HUES48 (cell line): ENCODE results near the gene PANK3.
"Not testable (repeated sequence)": the region's sequence is repeated elsewhere in the genome, so short reads cannot be mapped to it uniquely, and the experiment has no call there.

Experiments used
- H3K27ac ChIP-seq: one replicate; pipeline ENCODE4 v1.7.0; 2013; ENCODE audit warnings: low read depth, low read length, inconsistent platforms
- H3K27me3 ChIP-seq: 2 replicates; pipeline ENCODE4 v1.6.1; 2013; ENCODE audit warnings: mild to moderate bottlenecking, low read length; ENCODE audit not compliant: control insufficient read depth, insufficient read depth
- H3K36me3 ChIP-seq: 2 replicates; pipeline ENCODE4 v1.6.1; 2013; ENCODE audit warnings: low read length; ENCODE audit not compliant: control insufficient read depth, insufficient read depth
- H3K4me1 ChIP-seq: 2 replicates; pipeline ENCODE4 v1.6.1; 2013; ENCODE audit warnings: mild to moderate bottlenecking, low read length; ENCODE audit not compliant: control insufficient read depth, insufficient read depth
- H3K4me3 ChIP-seq: 2 replicates; pipeline ENCODE4 v1.5.1; 2013; ENCODE audit warnings: mild to moderate bottlenecking, low read depth, low read length
- H3K9ac ChIP-seq: 2 replicates; pipeline ENCODE4 v1.6.1; 2013; ENCODE audit warnings: mild to moderate bottlenecking, low read depth, low read length, moderate library complexity
- H3K9me3 ChIP-seq: 2 replicates; pipeline ENCODE4 v1.6.1; 2013; ENCODE audit warnings: low read length; ENCODE audit not compliant: control insufficient read depth, insufficient read depth

PANK3 gene

DNA sequence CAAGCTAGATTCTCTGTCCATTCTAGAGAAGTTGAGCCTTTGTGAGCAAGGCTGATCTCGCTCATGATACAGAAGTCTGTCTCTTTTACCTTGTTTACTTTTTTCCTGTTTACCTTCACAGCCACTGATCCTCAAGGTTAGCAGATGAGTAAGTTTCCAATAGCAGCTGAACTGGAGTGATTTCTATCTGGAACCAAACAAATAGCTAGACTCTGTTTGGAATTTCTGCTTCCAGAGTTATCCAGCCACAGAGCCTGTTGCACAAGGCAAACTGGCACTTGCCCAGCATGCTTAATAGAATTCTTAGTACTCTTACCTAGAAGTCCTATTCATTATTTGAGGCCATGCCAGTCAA lies 12.8 kb upstream of the PANK3 start:
- no peaks in the 10 kb centered on the region for H3K4me1 ChIP-seq
- H3K27me3 ChIP-seq = peaks cover 5% of the 10 kb centered on the region
- H3K9me3 ChIP-seq = no peaks in the 10 kb centered on the region
- no peak overlapping the region for H3K9ac ChIP-seq
- H3K36me3 ChIP-seq = no peaks in the 10 kb centered on the region
- H3K27ac ChIP-seq = peak overlapping the region; percentile 67
- H3K4me3 ChIP-seq = no peak overlapping the region

DNA sequence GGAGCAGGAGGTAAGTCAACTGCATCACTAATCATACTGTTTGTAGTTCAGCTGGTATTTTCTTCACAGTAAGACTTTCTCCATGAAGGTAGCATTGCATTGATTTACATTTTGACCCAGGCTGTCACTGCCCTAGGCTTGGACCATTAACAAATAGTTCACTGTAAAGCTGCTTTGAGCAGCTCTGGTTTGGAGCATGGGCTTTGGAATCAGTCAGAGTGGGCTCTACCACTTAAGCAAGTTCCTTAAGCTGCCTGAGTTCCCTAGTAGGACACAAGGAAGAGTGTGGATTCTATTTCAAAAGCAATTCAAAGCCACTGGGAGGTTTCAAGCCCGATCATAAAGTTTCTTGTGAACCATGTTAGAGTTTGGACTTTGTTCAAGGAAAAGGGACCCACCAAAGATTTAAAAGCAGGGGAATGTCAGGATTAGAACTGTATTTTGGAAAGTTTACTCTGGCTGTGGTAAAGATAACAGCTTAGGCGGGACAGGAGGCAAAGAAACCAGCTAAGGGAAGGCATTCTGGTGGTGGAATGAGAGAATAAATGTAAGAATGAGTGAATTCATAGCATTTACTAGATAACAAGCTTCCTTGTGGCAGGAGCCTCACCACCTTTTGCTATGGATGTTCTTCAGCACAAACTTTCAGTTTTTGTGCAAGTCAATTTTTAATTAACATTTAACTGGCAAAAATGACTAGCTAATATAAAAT lies 12.3 kb upstream of the PANK3 start:
- Histone ChIP-seq H3K36me3 (no peaks in the 10 kb centered on the region), H3K27me3 (no peaks in the 10 kb centered on the region), H3K4me3 (no peak overlapping the region), H3K9ac (no peak overlapping the region), H3K27ac (peak overlapping the region; percentile 67), H3K4me1 (no peaks in the 10 kb centered on the region), H3K9me3 (no peaks in the 10 kb centered on the region)

DNA sequence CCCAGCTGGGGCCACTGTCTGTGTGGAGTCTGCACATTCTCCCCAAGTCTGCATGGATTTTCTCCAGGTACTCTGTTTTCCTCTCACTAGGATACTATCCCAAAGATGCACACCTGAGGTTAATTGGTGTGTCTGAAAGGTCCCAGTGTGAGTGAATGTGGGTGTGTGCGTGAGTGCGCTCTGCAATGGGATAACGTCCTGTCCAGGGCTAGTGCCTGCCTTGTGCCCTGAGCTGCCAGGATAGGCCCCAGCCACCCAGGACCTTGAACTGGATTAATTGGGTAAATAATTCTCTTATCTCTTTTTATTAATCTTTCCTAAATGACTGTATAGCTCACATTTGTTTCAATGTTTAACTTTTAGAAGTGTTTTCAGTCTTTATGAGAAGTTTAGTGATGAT lies 11.5 kb upstream of the PANK3 start:
- Histone ChIP-seq H3K36me3 (no peaks in the 10 kb centered on the region), H3K27me3 (no peaks in the 10 kb centered on the region), H3K4me3 (no peak overlapping the region), H3K27ac (no peak overlapping the region), H3K4me1 (no peaks in the 10 kb centered on the region), H3K9ac (no peak overlapping the region), H3K9me3 (no peaks in the 10 kb centered on the region)

DNA sequence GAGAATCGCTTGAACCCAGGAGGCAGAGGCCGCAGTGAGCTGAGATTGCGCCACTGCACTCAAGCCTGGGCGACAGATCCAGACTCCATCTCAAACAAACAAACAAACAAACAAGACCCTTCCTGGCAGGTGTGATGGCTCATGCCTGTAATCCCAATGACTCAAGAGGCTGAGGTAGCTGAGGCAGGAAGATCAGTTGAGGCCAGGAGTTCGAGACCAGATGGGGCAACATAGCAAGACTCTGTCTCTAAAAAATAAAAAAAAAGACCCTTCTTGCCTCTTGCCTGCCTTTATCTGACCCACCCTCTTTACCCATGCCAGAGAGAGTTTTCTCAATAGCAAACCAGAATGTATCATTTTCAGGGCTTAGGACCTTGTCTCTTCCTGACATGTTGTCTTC lies 8.8 kb upstream of the PANK3 start:
- no peaks in the 10 kb centered on the region for H3K9me3 ChIP-seq
- no peaks in the 10 kb centered on the region for H3K27me3 ChIP-seq
- no peak overlapping the region for H3K4me3 ChIP-seq
- no peak overlapping the region for H3K27ac ChIP-seq
- no peaks in the 10 kb centered on the region for H3K36me3 ChIP-seq
- no peak overlapping the region for H3K9ac ChIP-seq
- no peaks in the 10 kb centered on the region for H3K4me1 ChIP-seq

DNA sequence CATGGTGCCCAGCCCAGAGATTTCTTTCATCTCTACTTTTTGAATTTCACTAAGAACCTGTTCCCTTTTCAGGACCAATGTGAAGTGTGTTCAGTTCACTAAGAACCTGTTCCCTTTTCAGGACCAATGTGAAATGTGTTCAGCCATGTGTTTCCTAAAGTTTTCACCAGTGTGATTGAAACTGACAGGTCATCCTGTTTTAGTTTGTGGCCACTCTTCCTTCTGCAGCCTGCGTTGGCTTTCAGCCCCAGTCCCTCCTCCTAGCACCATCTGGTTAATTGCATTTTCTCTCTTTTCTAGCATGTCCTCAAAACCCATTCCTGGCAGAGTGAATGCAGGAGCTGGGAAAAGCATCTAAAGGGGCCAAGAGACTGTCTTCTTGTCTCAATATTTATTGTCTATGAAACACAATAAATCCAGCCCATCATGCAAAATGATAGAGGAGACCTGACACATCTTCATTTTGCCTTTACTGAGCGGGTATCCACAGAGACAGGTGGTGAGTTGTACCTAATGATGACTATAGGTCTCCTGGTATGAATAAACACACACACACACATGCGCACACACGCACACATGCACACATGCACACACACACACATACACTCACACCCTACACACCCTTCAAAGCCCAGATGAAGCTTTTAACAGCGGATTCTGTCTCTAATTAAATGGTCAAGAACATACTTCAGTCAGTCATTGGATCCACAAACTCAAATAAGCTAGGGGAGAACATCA lies 6.1 kb upstream of the PANK3 start:
- Histone ChIP-seq H3K4me1 (peaks cover 3% of the 10 kb centered on the region), H3K4me3 (no peak overlapping the region)

DNA sequence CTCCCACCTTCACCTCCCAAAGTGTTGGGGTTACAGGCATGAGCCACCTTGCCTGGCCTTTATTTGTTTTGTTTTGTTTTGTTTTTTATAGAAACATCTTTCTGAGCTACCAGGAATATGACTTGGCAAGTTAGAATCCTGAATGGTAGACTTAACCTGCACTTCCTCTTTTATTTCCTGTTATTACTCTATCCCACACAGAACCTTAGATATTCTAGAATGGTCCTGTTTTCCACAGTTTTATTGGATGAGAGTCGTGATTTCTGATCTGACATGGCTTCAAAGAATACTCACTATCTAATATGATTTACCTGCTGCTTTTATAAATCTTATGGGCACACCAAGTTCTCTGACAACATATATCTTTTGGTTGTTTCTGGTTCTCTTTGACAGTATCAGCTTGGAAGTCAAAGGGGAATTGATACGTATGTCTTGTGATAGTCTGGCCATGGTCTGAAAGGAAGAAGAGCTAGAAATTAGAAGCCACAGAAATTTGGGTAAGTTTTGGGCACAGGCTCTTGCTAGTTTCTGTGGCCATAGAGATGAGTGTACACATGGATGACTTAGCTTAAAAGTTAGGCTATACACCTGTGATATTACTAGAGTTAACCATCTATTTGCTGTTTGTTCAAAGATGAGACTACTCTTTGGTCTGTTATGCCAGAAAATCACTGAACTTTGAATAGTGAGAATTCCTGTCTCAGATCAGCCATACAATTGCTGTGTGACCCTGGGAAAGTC lies 4.7 kb upstream of the PANK3 start:
- no peaks in the 10 kb centered on the region for H3K36me3 ChIP-seq
- H3K4me3 ChIP-seq = no peak overlapping the region
- H3K4me1 ChIP-seq = peaks cover 7% of the 10 kb centered on the region
- no peaks in the 10 kb centered on the region for H3K27me3 ChIP-seq
- H3K9ac ChIP-seq = no peak overlapping the region
- no peak overlapping the region for H3K27ac ChIP-seq
- no peaks in the 10 kb centered on the region for H3K9me3 ChIP-seq

More for the DNA sequence above, 6.1 kb upstream of the PANK3 start:
- no peak overlapping the region for H3K27ac ChIP-seq
- H3K9ac ChIP-seq = no peak overlapping the region
- H3K9me3 ChIP-seq = no peaks in the 10 kb centered on the region
- no peaks in the 10 kb centered on the region for H3K27me3 ChIP-seq
- H3K36me3 ChIP-seq = no peaks in the 10 kb centered on the region

DNA sequence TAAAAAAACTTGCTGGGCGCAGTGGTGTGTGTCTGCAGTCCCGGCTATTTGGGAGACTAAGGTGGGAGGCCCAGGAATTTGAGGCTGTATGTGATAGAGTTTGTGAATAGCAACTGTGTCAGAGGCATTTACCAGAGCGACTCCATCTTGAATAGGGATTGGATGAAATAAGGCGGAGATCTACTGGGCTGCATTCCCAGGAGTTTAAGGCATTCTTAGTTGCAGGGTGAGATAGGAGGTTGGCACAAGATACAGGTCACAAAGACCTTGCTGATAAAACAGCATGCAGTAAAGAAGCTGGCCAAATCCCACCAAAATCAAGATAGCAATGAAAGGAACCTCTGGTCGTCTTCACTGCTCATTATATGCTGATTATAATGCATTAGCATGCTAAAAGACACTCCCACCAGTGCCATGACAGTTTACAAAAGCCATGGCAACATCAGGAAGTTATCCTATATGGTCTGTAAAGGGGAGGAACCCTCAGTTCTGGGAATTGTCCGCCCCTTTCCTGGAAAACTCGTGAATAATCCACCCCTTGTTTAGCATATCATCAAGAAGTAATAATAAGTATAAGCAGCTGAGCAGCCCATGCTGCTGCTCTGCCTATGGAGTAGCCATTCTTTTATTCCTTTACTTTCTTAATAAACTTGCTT lies 1.8 kb upstream of the PANK3 start:
- not testable (repeated sequence) for H3K4me3 ChIP-seq, H3K27me3 ChIP-seq, H3K9ac ChIP-seq, H3K36me3 ChIP-seq, H3K9me3 ChIP-seq
- Histone ChIP-seq H3K4me1 (peaks cover 13% of the 10 kb centered on the region), H3K27ac (peak overlapping the region; percentile 83)

DNA sequence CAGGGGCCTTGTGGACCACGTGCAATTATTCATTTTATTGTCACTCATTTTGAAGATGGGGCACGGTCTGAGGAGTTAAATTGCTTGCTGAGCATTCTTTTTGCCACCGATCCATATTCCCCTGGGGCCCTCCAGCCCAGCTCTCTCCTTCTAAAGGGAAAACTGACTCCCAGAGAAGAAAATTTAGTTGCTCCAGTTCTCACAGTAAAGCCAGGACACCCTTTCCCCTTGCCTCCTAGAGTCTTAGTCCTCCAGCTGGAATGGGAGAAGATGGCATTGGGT lies 1.0 kb upstream of the PANK3 start:
- H3K4me1 ChIP-seq = peaks cover 15% of the 10 kb centered on the region
- H3K36me3 ChIP-seq = no peaks in the 10 kb centered on the region; the same call in 1 of the 2 replicates
- no peaks in the 10 kb centered on the region for H3K27me3 ChIP-seq
- no peaks in the 10 kb centered on the region for H3K9me3 ChIP-seq
- H3K4me3 ChIP-seq = peak overlapping the region; percentile 47
- peak overlapping the region; percentile 83 for H3K27ac ChIP-seq
- peak overlapping the region; percentile 22; the same call in 1 of the 2 replicates for H3K9ac ChIP-seq

DNA sequence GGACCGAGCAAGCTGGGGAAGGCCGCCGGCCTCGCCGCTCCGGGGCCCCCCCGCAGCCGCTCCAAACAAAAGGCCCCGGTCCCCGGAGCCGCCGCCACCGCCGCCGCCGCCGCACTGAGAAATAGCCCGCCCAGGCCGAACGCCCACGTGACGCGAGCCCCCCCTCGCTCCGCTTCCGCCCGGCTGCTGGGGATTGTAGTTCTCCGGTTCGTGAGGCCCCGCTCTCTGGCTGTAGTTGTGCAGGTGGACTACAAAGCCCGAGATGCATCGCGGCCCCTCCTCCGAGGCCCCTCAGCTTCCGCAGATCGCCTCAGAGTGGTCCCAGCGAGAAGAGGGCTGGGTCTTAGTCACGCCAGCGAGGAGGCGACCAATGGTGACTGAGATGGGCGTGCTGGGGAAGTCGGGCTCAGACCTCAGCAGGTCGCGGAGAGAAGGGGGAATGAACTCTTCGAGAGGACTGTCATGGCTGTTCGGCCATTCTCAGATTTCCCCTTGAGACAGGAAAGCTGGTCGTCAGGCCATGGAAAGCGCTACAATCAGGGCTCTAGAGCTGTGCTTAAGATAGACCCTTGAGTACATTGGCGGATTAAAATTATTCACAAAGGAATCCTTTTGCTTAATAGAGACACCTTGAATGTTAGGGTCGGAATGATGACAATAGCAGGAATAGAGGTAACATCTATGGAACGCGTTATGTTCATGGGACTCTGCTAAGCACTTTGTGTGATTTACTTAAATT lies 489 bp upstream of the PANK3 start:
- peak overlapping the region; percentile 99 for H3K4me3 ChIP-seq
- H3K9me3 ChIP-seq = no peaks in the 10 kb centered on the region
- H3K27ac ChIP-seq = peak overlapping the region; percentile 95
- H3K27me3 ChIP-seq = no peaks in the 10 kb centered on the region
- no peaks in the 10 kb centered on the region; the same call in 1 of the 2 replicates for H3K36me3 ChIP-seq
- peak overlapping the region; percentile 95 for H3K9ac ChIP-seq
- H3K4me1 ChIP-seq = peaks cover 15% of the 10 kb centered on the region

DNA sequence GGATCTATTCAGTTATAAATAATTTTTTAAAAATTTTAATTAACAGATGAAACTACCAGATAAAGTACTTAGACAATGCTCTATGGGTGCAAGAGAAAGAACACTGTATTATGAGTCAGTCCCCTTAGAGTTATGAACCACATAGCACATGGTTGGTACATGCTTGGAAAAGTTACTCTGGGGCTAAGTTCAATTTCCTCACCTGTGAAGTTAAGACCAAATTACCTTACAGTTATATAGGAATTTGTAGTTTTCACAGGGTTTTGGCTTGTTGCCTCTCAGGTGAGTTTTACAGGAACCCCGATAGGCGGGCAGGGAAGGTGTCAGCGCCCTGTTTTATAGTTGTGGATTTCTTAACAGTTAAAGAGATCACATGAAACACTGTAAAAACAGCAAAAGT lies 1.2 kb downstream of the PANK3 start:
- Histone ChIP-seq H3K36me3 (no peaks in the 10 kb centered on the region; the same call in 1 of the 2 replicates), H3K9me3 (no peaks in the 10 kb centered on the region), H3K4me3 (peak overlapping the region; percentile 99), H3K27ac (no peak overlapping the region), H3K4me1 (peaks cover 16% of the 10 kb centered on the region), H3K9ac (0 out of 2 replicates have a peak overlapping the region, but pooled peaks have one; percentile 95), H3K27me3 (no peaks in the 10 kb centered on the region)
